ENCODE results near the gene APPL1.

GRCh38 chr3:57268416-57268815 is 40.9 kb downstream of the APPL1 start:
- TF ChIP-seq POLR2AphosphoS5 (IDR thresholded peaks at IDR 0.05; ENCODE audit: low read depth, low read length) (no peak), TAF1 (IDR thresholded peaks at IDR 0.05; ENCODE audit: borderline replicate concordance, insufficient read depth, low read length) (no peak), REST (IDR thresholded peaks at IDR 0.05; ENCODE audit: insufficient read depth in 1 of 2, low read depth in 2 of 2, low read length in 2 of 2) (no peak)
